ENCODE data around the gene C19orf38.

DNA sequence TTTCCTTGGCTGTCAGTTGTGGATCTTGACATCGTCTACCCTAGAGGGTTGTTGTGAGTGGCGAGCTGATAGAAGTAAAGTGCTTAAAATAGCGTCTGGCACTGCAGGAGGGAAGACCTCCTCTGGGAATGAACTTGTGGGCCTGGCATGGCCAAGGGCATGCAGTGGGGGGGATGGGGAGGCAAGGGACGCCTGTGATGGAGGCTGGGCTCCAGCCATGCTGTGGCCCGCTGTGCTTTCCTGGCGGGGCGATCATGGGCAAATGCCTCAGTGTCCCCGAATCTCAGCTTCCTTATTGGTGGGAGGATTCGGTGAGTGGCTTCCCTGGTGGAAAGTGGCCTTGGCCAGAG is 33.9 kb downstream of the C19orf38 start:
- TF ChIP-seq, protein P1, sequence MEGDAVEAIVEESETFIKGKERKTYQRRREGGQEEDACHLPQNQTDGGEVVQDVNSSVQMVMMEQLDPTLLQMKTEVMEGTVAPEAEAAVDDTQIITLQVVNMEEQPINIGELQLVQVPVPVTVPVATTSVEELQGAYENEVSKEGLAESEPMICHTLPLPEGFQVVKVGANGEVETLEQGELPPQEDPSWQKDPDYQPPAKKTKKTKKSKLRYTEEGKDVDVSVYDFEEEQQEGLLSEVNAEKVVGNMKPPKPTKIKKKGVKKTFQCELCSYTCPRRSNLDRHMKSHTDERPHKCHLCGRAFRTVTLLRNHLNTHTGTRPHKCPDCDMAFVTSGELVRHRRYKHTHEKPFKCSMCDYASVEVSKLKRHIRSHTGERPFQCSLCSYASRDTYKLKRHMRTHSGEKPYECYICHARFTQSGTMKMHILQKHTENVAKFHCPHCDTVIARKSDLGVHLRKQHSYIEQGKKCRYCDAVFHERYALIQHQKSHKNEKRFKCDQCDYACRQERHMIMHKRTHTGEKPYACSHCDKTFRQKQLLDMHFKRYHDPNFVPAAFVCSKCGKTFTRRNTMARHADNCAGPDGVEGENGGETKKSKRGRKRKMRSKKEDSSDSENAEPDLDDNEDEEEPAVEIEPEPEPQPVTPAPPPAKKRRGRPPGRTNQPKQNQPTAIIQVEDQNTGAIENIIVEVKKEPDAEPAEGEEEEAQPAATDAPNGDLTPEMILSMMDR (IDR thresholded peaks at IDR 0.05) = no peak
- TF ChIP-seq POLR2A (IDR thresholded peaks at IDR 0.05) = no peak
